GM12878 (cell line): Measurements from ENCODE around the gene CCL4L2. TPM values are rescaled to one million over a fixed set of nuclear protein-coding genes. Genes with fewer than 3 reads are reported as not detected.

Experiments used
- BACH1 ChIP-seq: fragments of 450-650 bp; IDR thresholded peaks from 2 replicates; pipeline ENCODE4 v1.6.1; 2017; ENCODE audit warnings: mild to moderate bottlenecking, borderline replicate concordance
- NR2F1 ChIP-seq: fragments of 450-650 bp; conservative IDR thresholded peaks from 2 replicates; pipeline ENCODE4 v1.6.1; 2017; ENCODE audit warnings: mild to moderate bottlenecking
- PAX5 ChIP-seq: IDR thresholded peaks from 2 replicates; pipeline ENCODE4 v1.6.1; 2011; ENCODE audit warnings: low read depth, low read length, borderline replicate concordance
- PML ChIP-seq: IDR thresholded peaks from 2 replicates; pipeline ENCODE4 v1.6.1; 2012; ENCODE audit warnings: low read length, inconsistent platforms
- SMAD5 ChIP-seq: IDR thresholded peaks from 2 replicates; pipeline ENCODE4 v1.6.1; 2016; ENCODE audit warnings: antibody characterized with exemption, low read depth
- ZNF274 ChIP-seq: IDR thresholded peaks from one replicate; pipeline ENCODE4 v1.8.0; 2011; ENCODE audit not compliant: insufficient read length, insufficient read depth
- polyA plus RNA-seq, 11 experiments: library from polyadenylated mRNA; depleted of rRNA in 4 of 11; unstranded in 6 of 11; stranded (reverse) in 5 of 11; fragments of >200 nt; fragmentation: Nextera tagmentation in 4 of 11; fragmentation: Illumina TruSeq in 1 of 11; extraction: Ambion mirVana in 4 of 11; extraction: Trizol in 1 of 11; gene quantifications; 1 replicate in 1 of 11; 2 replicates in 10 of 11; pipeline versions ENCODE4 v1.2.1 to v1.2.3, GENCODE V29; 2011 to 2016; ENCODE audit warnings: inconsistent platforms in 2 of 11, missing spikeins in 2 of 11, low read depth in 1 of 11
- total RNA-seq, 4 experiments: library from RNA; depleted of rRNA in 3 of 4; stranded (reverse); fragments of >200 nt in 3 of 4; fragmentation: Illumina TruSeq in 1 of 4; extraction: Trizol in 1 of 4; gene quantifications; 2 replicates each; pipeline versions ENCODE4 v1.2.1 to v1.2.3, GENCODE V29; 2013 to 2021
- TF ChIP-seq, protein P1 (sequence below): fragments of 450-650 bp; IDR thresholded peaks from 2 replicates; pipeline ENCODE4 v1.6.1; 2017; ENCODE audit warnings: antibody characterized with exemption, mild to moderate bottlenecking, moderate library complexity

CCL4L2 gene
- total and polyA plus RNA-seq, 10 of the 15 experiments (the other 5 are each of a cell fraction or from before 2014, with no cell fraction given) = 2.3 to 275 (median 14.5) TPM

DNA sequence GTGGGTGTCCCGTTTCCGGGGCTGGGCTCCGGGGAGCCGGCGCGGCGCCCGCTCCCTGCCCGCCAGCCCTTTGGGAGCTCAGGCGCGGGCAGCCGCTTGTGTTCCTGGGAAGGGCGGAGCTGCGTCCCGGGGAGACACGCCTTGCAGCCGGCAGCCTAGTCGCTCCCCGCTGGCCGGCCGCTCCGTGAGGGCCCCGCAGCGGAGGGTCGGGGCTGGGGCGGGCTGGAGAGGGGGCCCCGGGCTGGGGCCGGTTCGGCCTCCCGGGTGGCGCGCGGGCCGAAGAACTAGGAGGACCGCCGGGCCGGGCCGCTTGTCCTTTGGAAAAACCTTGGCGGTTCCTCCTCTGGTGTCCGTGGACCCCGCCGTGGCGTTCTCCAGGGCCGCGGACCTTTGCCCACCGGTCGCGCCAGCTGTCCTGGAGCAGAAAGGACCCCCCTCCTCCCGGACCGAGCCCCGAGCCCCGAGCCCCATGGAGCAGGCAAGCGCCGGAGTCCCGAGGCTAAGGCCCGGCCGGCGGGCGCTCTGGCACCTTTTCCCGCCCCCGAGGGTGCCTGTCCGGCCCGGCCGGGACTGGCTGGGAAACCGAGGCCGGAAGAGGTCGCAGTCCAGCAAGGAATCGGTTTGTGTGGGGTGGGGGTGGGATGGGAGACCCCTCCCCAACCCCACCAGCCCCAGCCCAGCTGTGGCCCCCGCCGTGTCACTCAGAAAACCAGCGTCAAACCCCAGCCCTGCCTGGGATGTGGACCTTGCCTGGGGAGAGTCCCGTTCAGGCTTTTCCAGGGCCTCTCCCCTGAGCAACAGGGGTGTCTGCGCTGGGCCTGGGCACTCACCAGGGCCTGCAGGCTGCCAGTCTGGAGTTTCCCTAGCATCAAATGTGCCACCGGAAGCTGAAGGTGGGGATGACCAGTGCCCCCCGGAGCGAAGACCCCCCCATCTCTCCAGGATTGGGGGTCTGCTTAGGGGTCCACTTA lies 27.6 kb upstream of the CCL4L2 start (continued):
- TF ChIP-seq, protein P1, sequence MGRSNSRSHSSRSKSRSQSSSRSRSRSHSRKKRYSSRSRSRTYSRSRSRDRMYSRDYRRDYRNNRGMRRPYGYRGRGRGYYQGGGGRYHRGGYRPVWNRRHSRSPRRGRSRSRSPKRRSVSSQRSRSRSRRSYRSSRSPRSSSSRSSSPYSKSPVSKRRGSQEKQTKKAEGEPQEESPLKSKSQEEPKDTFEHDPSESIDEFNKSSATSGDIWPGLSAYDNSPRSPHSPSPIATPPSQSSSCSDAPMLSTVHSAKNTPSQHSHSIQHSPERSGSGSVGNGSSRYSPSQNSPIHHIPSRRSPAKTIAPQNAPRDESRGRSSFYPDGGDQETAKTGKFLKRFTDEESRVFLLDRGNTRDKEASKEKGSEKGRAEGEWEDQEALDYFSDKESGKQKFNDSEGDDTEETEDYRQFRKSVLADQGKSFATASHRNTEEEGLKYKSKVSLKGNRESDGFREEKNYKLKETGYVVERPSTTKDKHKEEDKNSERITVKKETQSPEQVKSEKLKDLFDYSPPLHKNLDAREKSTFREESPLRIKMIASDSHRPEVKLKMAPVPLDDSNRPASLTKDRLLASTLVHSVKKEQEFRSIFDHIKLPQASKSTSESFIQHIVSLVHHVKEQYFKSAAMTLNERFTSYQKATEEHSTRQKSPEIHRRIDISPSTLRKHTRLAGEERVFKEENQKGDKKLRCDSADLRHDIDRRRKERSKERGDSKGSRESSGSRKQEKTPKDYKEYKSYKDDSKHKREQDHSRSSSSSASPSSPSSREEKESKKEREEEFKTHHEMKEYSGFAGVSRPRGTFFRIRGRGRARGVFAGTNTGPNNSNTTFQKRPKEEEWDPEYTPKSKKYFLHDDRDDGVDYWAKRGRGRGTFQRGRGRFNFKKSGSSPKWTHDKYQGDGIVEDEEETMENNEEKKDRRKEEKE = no peak
- no peak for TF ChIP-seq PML
- no peak for TF ChIP-seq PAX5
- no peak for TF ChIP-seq BACH1
- no peak for TF ChIP-seq NR2F1
- no peak for TF ChIP-seq ZNF274
- TF ChIP-seq SMAD5 = no peak
